Central memory CD8-positive, alpha-beta T cell (primary cell): ENCODE results near the gene ELFN2.

Source experiments
- ATAC-seq: fragments of 150-1000 bp; cut with Tn5 transposase; replicated peaks from 2 replicates; pipeline ENCODE4 v1.10.0; 2022; ENCODE audit warnings: mild to moderate bottlenecking, moderate FRiP score, moderate number of reproducible peaks; ENCODE audit not compliant: poor library complexity, severe bottlenecking; ENCODE audit errors: extremely low read depth
- DNase-seq, 2 donors: peaks; one replicate each; pipeline ENCODE4 v3.0.0; 2021; ENCODE audit warnings: low spot score in 2 of 2
- H3K27ac Mint-ChIP-seq: one replicate; pipeline ENCODE4 v1.8.0; 2022; ENCODE audit warnings: low read depth, mild to moderate bottlenecking, moderate library complexity, mixed read lengths
- H3K27me3 Mint-ChIP-seq: one replicate; pipeline ENCODE4 v1.8.0; 2022; ENCODE audit warnings: mixed read lengths
- H3K36me3 Mint-ChIP-seq: one replicate; pipeline ENCODE4 v1.8.0; 2022; ENCODE audit warnings: mild to moderate bottlenecking, moderate library complexity, mixed read lengths; ENCODE audit not compliant: insufficient read depth
- H3K4me1 Mint-ChIP-seq: one replicate; pipeline ENCODE4 v1.8.0; 2022; ENCODE audit warnings: mixed read lengths
- H3K4me3 Mint-ChIP-seq: one replicate; pipeline ENCODE4 v1.8.0; 2022; ENCODE audit warnings: mild to moderate bottlenecking, moderate library complexity, mixed read lengths
- H3K9me3 Mint-ChIP-seq: one replicate; pipeline ENCODE4 v1.8.0; 2022; ENCODE audit warnings: mixed read lengths

The ELFN2 gene

GRCh38 chr22:37420686-37421467 lies 6.4 kb downstream of the ELFN2 start:
- no peak for DNase-seq
- peaks cover 71% of the 10 kb centered on the region for H3K27me3 Mint-ChIP-seq
- H3K4me3 Mint-ChIP-seq = peak overlapping the region; percentile 81
- no peaks in the 10 kb centered on the region for H3K9me3 Mint-ChIP-seq
- peaks cover 39% of the 10 kb centered on the region for H3K4me1 Mint-ChIP-seq
- ATAC-seq = no peak
- no peak overlapping the region for H3K27ac Mint-ChIP-seq
- H3K36me3 Mint-ChIP-seq = peaks cover 5% of the 10 kb centered on the region

- Mint-ChIP-seq H3K9me3 (no peaks in the 10 kb centered on the region), H3K27ac (no peak overlapping the region), H3K36me3 (peaks cover 5% of the 10 kb centered on the region), H3K27me3 (peaks cover 70% of the 10 kb centered on the region), H3K4me3 (peak overlapping the region; percentile 81), H3K4me1 (peaks cover 37% of the 10 kb centered on the region)
- DNase-seq (no peak), ATAC-seq (no peak)
Measured at GRCh38 chr22:37419969-37420685, 7.2 kb downstream of the ELFN2 start.

GRCh38 chr22:37419370-37419968 lies 7.8 kb downstream of the ELFN2 start:
- Mint-ChIP-seq H3K27me3 (peaks cover 74% of the 10 kb centered on the region), H3K27ac (no peak overlapping the region), H3K4me3 (peak overlapping the region; percentile 81), H3K9me3 (no peaks in the 10 kb centered on the region), H3K36me3 (peaks cover 5% of the 10 kb centered on the region), H3K4me1 (peaks cover 37% of the 10 kb centered on the region)
- ATAC-seq (no peak), DNase-seq (no peak)

GRCh38 chr22:37418627-37419369 lies 8.5 kb downstream of the ELFN2 start:
- H3K9me3 Mint-ChIP-seq = no peaks in the 10 kb centered on the region
- H3K4me1 Mint-ChIP-seq = peaks cover 37% of the 10 kb centered on the region
- DNase-seq (no peak), ATAC-seq (no peak)
- peaks cover 5% of the 10 kb centered on the region for H3K36me3 Mint-ChIP-seq
- peak overlapping the region; percentile 81 for H3K4me3 Mint-ChIP-seq
- H3K27me3 Mint-ChIP-seq = peaks cover 81% of the 10 kb centered on the region
- no peak overlapping the region for H3K27ac Mint-ChIP-seq

GRCh38 chr22:37417677-37418348 lies 9.5 kb downstream of the ELFN2 start:
- Mint-ChIP-seq H3K27ac (peak overlapping the region; percentile 32), H3K4me1 (peaks cover 40% of the 10 kb centered on the region), H3K36me3 (peaks cover 7% of the 10 kb centered on the region), H3K4me3 (no peak overlapping the region), H3K27me3 (peaks cover 91% of the 10 kb centered on the region), H3K9me3 (no peaks in the 10 kb centered on the region)
- ATAC-seq (no peak), DNase-seq (no peak)

GRCh38 chr22:37417264-37417663 lies 10.0 kb downstream of the ELFN2 start:
- Mint-ChIP-seq H3K4me3 (peak overlapping the region; percentile 37), H3K4me1 (peaks cover 44% of the 10 kb centered on the region), H3K9me3 (no peaks in the 10 kb centered on the region), H3K27ac (peak overlapping the region; percentile 32), H3K27me3 (peaks cover 95% of the 10 kb centered on the region), H3K36me3 (peaks cover 7% of the 10 kb centered on the region)
- no peak for DNase-seq
- no peak for ATAC-seq

GRCh38 chr22:37416827-37417226 lies 10.5 kb downstream of the ELFN2 start:
- Mint-ChIP-seq H3K27me3 (peaks cover 96% of the 10 kb centered on the region), H3K4me3 (peak overlapping the region; percentile 37), H3K4me1 (peaks cover 44% of the 10 kb centered on the region), H3K36me3 (peaks cover 7% of the 10 kb centered on the region), H3K27ac (peak overlapping the region; percentile 32), H3K9me3 (no peaks in the 10 kb centered on the region)
- ATAC-seq = peak; percentile 61
- DNase-seq = peak in 1 of 2 donors; percentile 25

GRCh38 chr22:37416389-37416788 lies 10.9 kb downstream of the ELFN2 start:
- Mint-ChIP-seq H3K4me1 (peaks cover 44% of the 10 kb centered on the region), H3K27me3 (peaks cover 96% of the 10 kb centered on the region), H3K36me3 (peaks cover 7% of the 10 kb centered on the region), H3K9me3 (no peaks in the 10 kb centered on the region), H3K27ac (no peak overlapping the region), H3K4me3 (peak overlapping the region; percentile 37)
- ATAC-seq (no peak), DNase-seq (no peak)

- Mint-ChIP-seq H3K27me3 (peaks cover 98% of the 10 kb centered on the region), H3K36me3 (peaks cover 7% of the 10 kb centered on the region), H3K4me1 (peaks cover 38% of the 10 kb centered on the region), H3K9me3 (no peaks in the 10 kb centered on the region), H3K4me3 (no peak overlapping the region), H3K27ac (no peak overlapping the region)
- no peak for ATAC-seq
- no peak for DNase-seq
Measured at GRCh38 chr22:37415210-37415609, 12.1 kb downstream of the ELFN2 start.

- DNase-seq (no peak), ATAC-seq (no peak)
- Mint-ChIP-seq H3K36me3 (peaks cover 7% of the 10 kb centered on the region), H3K9me3 (no peaks in the 10 kb centered on the region), H3K27ac (no peak overlapping the region), H3K4me1 (peaks cover 35% of the 10 kb centered on the region), H3K4me3 (no peak overlapping the region), H3K27me3 (peaks cover 98% of the 10 kb centered on the region)
Measured at GRCh38 chr22:37414288-37414687, 13.0 kb downstream of the ELFN2 start.

GRCh38 chr22:37413546-37413945 lies 13.7 kb downstream of the ELFN2 start:
- no peaks in the 10 kb centered on the region for H3K9me3 Mint-ChIP-seq
- ATAC-seq = no peak
- H3K27ac Mint-ChIP-seq = no peak overlapping the region
- H3K4me3 Mint-ChIP-seq = no peak overlapping the region
- peaks cover 28% of the 10 kb centered on the region for H3K4me1 Mint-ChIP-seq
- H3K27me3 Mint-ChIP-seq = peaks cover 91% of the 10 kb centered on the region
- no peak for DNase-seq
- peaks cover 7% of the 10 kb centered on the region for H3K36me3 Mint-ChIP-seq
